Retinal pigment epithelial cell (primary cell): ENCODE results near the gene TSPAN32.

Experiments
- DNase-seq: peaks from one replicate; pipeline ENCODE4 v3.0.0-alpha.2; 2010; ENCODE audit warnings: low read depth
- H3K4me3 ChIP-seq: 2 replicates; pipeline ENCODE4 v1.5.1; 2011; ENCODE audit warnings: mild to moderate bottlenecking, low read length, control low read depth, moderate library complexity
- CTCF ChIP-seq: conservative IDR thresholded peaks from 2 replicates; pipeline ENCODE4 v1.5.1; 2011; ENCODE audit warnings: low read depth, low read length, control low read depth, inconsistent platforms

Gene TSPAN32

GRCh38 chr11:2268729-2269600 is 32.8 kb upstream of the TSPAN32 start:
- no peak overlapping the region for H3K4me3 ChIP-seq
- no peak for TF ChIP-seq CTCF
- DNase-seq = no peak

- DNase-seq = no peak
Measured at GRCh38 chr11:2269601-2270321, 32.1 kb upstream of the TSPAN32 start.

GRCh38 chr11:2270322-2271076 is 31.3 kb upstream of the TSPAN32 start, which contains the start of gene ASCL2:
TSS of gene ASCL2 (minus strand) at chr11:2270588. CDS start at chr11:2270332, 256 bp downstream.
- H3K4me3 ChIP-seq = no peak within 1 kb of the TSS
- TF ChIP-seq CTCF = no peak
- DNase-seq = no peak

More at GRCh38 chr11:2269601-2270321, 32.1 kb upstream of the TSPAN32 start:
- no peak for TF ChIP-seq CTCF
- H3K4me3 ChIP-seq = no peak overlapping the region

GRCh38 chr11:2271077-2271326 is 30.8 kb upstream of the TSPAN32 start:
- no peak for DNase-seq
- no peak for TF ChIP-seq CTCF
- no peak overlapping the region for H3K4me3 ChIP-seq

- TF ChIP-seq CTCF = no peak
- H3K4me3 ChIP-seq = no peak overlapping the region
- no peak for DNase-seq
Measured at GRCh38 chr11:2271327-2272227, 30.2 kb upstream of the TSPAN32 start.

- no peak for TF ChIP-seq CTCF
- H3K4me3 ChIP-seq = no peak overlapping the region
- DNase-seq = no peak
Measured at GRCh38 chr11:2272228-2272945, 29.4 kb upstream of the TSPAN32 start.
